Measurements from ENCODE around the gene MYO1C. TPM values are rescaled to one million over a fixed set of nuclear protein-coding genes. Genes with fewer than 3 reads are reported as not detected.
A peak's percentile ranks its signal among the peaks of the same experiment; 100 is the strongest.

MYO1C gene
- total and polyA plus RNA-seq, 9 of the 15 experiments (the other 6 are each of a cell fraction or from before 2014, with no cell fraction given) = 0.46 to 32.5 (median 11.6) TPM

DNA sequence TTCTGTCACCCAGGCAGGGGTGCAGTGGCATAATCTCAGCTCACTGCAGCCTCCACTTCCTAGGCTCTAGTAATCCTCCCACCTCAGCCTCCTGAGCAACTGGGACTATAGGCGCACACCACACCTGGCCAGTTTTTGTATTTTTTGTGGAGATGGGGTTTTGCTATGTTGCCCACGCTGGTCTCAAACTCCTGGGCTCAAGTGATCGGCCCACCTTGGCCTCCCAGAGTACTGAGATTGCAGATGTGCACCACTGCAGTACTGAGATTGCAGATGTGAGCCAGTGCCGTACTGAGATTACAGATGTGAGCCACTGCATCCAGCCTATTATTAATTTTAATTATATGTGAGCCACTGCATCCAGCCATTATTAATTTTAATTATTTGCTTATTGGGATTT, 50.3 kb downstream of the MYO1C start:
- TF ChIP-seq KDM1A (IDR thresholded peaks at IDR 0.05) (peak; percentile 66 to 77; a peak in 3 of 4 replicates), MAFG (tag; conservative IDR thresholded peaks at IDR 0.05) (no peak), NFATC3 (IDR thresholded peaks at IDR 0.05) (no peak)
- TF ChIP-seq, protein P1, sequence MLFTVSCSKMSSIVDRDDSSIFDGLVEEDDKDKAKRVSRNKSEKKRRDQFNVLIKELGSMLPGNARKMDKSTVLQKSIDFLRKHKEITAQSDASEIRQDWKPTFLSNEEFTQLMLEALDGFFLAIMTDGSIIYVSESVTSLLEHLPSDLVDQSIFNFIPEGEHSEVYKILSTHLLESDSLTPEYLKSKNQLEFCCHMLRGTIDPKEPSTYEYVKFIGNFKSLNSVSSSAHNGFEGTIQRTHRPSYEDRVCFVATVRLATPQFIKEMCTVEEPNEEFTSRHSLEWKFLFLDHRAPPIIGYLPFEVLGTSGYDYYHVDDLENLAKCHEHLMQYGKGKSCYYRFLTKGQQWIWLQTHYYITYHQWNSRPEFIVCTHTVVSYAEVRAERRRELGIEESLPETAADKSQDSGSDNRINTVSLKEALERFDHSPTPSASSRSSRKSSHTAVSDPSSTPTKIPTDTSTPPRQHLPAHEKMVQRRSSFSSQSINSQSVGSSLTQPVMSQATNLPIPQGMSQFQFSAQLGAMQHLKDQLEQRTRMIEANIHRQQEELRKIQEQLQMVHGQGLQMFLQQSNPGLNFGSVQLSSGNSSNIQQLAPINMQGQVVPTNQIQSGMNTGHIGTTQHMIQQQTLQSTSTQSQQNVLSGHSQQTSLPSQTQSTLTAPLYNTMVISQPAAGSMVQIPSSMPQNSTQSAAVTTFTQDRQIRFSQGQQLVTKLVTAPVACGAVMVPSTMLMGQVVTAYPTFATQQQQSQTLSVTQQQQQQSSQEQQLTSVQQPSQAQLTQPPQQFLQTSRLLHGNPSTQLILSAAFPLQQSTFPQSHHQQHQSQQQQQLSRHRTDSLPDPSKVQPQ (CRISPR knock-in tag; IDR thresholded peaks at IDR 0.05; ENCODE audit: borderline replicate concordance) = no peak
- Histone ChIP-seq H3K4me1 (replicated peaks in 1 of 2; ENCODE audit: control insufficient read depth in 2 of 2, insufficient read depth in 2 of 2, low read length in 2 of 2) (peaks cover 0 to 6% of the 10 kb centered on the region in 2 experiments; a peak in 3 of 5 replicates), H3K4me2 (ENCODE audit: insufficient read depth, low read length) (no peak overlapping the region), H2AFZ (ENCODE audit: low read depth, low read length) (no peak overlapping the region), H3K4me3 (no peak overlapping the region), H3K9me1 (ENCODE audit: control insufficient read depth, insufficient read depth, low read length) (no peaks in the 10 kb centered on the region), H3K9ac (ENCODE audit: insufficient read depth in 1 of 2, low read depth in 2 of 2, low read length in 2 of 2) (no peak overlapping the region), H4K20me1 (replicated peaks; ENCODE audit: control insufficient read depth, insufficient read depth, low read length) (peaks cover 4% of the 10 kb centered on the region; the same call in 1 of the 2 replicates), H3K36me3 (ENCODE audit: control insufficient read depth, insufficient read depth, low read length) (peaks cover 16% of the 10 kb centered on the region; the same call in 2 of the 3 replicates), H3K79me2 (ENCODE audit: control insufficient read depth, insufficient read depth, low read length) (peaks cover 60% of the 10 kb centered on the region), H3K27ac (ENCODE audit: extremely low read depth, low read depth, low read length) (no peak overlapping the region), H3K9me3 (replicated peaks; ENCODE audit: control insufficient read depth, insufficient read depth, low read depth, low read length) (no peaks in the 10 kb centered on the region), H3K27me3 (ENCODE audit: control insufficient read depth in 2 of 2, insufficient read depth in 2 of 2, low read length in 2 of 2) (no peaks in the 10 kb centered on the region)
- FAIRE-seq (no peak), DNase-seq (ENCODE audit: extremely low read depth in 1 of 4, low spot score in 3 of 4) (no peak), ATAC-seq (no peak)
- ChIA-PET CTCF (ENCODE audit: low intra/inter-chr PET ratio) (no interaction called here), POLR2A (interaction anchor here (0.7 kb wide), 1 partner anchor 42 kb away, joined by 3 read pairs; the partner anchor contains the start of gene YWHAE)
- in situ Hi-C loops (cut with MboI) (no loop called here), intact Hi-C loops (cut with micrococcal nuclease) (no loop called here)
- 96% methylated on average over 3 of the region's 4 CpGs for WGBS (ENCODE audit: insufficient coverage, low coverage, missing lambda C conversion rate)
- BruUV-seq (replicated peaks) = no TSS peak
